Measurements from ENCODE around the gene ATP6V1C2. TPM values are rescaled to one million over a fixed set of nuclear protein-coding genes. Genes with fewer than 3 reads are reported as not detected.
"Not testable (repeated sequence)": the region's sequence is repeated elsewhere in the genome, so short reads cannot be mapped to it uniquely, and the experiment has no call there.

Gene ATP6V1C2
- total RNA-seq, 2 experiments from 2014 or later: not detected

- CTCF ChIA-PET: no interaction called here
- H3K27ac Mint-ChIP-seq: no peak overlapping the region
- peaks cover 31% of the 10 kb centered on the region for H3K4me1 Mint-ChIP-seq (ENCODE audit: low read depth)
- peaks cover 30% of the 10 kb centered on the region for H3K36me3 ChIP-seq (ENCODE audit: insufficient read depth, low read length)
- no peaks in the 10 kb centered on the region for H3K9me3 ChIP-seq (ENCODE audit: control insufficient read depth in 1 of 2, insufficient read depth in 1 of 2, low read length in 2 of 2)
- POLR2A ChIA-PET: no interaction called here
- H3K4me3 ChIP-seq (ENCODE audit: low read length): no peak overlapping the region
- DNase-seq: no peak
- no peak for TF ChIP-seq CTCF (IDR thresholded peaks at IDR 0.05)
- no peaks in the 10 kb centered on the region for H3K27me3 Mint-ChIP-seq
- H3K27me3 ChIP-seq (ENCODE audit: control insufficient read depth in 1 of 2, insufficient read depth in 2 of 2, low read length in 2 of 2): no peaks in the 10 kb centered on the region
- ATAC-seq (ENCODE audit: poor library complexity): no peak
- no peaks in the 10 kb centered on the region for H3K9me3 Mint-ChIP-seq
- H3K4me1 ChIP-seq (ENCODE audit: insufficient read depth, low read length): peaks cover 4% of the 10 kb centered on the region
- no peak overlapping the region for H3K27ac ChIP-seq (ENCODE audit: low read depth in 1 of 2, low read length in 2 of 2)
- H3K36me3 Mint-ChIP-seq (ENCODE audit: low read depth): peaks cover 56% of the 10 kb centered on the region
- intact Hi-C loops (cut with DNase I, micrococcal nuclease): no loop called here
- no peak overlapping the region for H3K4me3 Mint-ChIP-seq
Observed at GRCh38 chr2:10802657-10803056, 81.2 kb downstream of the ATP6V1C2 start.

- H3K36me3 Mint-ChIP-seq (ENCODE audit: low read depth): peaks cover 28% of the 10 kb centered on the region
- H3K4me3 Mint-ChIP-seq; H3K27me3 Mint-ChIP-seq; H3K27me3 ChIP-seq (ENCODE audit: control insufficient read depth in 1 of 2, insufficient read depth in 2 of 2, low read length in 2 of 2); H3K9me3 ChIP-seq (ENCODE audit: control insufficient read depth in 1 of 2, insufficient read depth in 1 of 2, low read length in 2 of 2); H3K27ac Mint-ChIP-seq; H3K4me3 ChIP-seq (ENCODE audit: low read length); H3K27ac ChIP-seq (ENCODE audit: low read depth in 1 of 2, low read length in 2 of 2); H3K9me3 Mint-ChIP-seq; ATAC-seq (ENCODE audit: poor library complexity); DNase-seq: not testable (repeated sequence)
- intact Hi-C loops (cut with DNase I, micrococcal nuclease): loop anchor here in 1 of 2 experiments (5.0 kb wide), 1 partner anchor 354 kb away; no protein-coding TSS in a partner anchor
- H3K4me1 Mint-ChIP-seq (ENCODE audit: low read depth): peaks cover 43% of the 10 kb centered on the region
- peaks cover 19% of the 10 kb centered on the region for H3K4me1 ChIP-seq (ENCODE audit: insufficient read depth, low read length)
- POLR2A ChIA-PET: interaction anchor here (0.7 kb wide), 1 partner anchor 673 kb away, joined by 4 read pairs; no protein-coding TSS in a partner anchor
- H3K36me3 ChIP-seq (ENCODE audit: insufficient read depth, low read length): peaks cover 21% of the 10 kb centered on the region
- CTCF ChIA-PET: interaction anchor here (0.7 kb wide), 2 partner anchors 66 to 653 kb away, joined by 3 read pairs; no protein-coding TSS in a partner anchor
Observed at GRCh38 chr2:10805990-10806389, 84.6 kb downstream of the ATP6V1C2 start.

- H3K4me1 Mint-ChIP-seq (ENCODE audit: low read depth): peaks cover 49% of the 10 kb centered on the region
- DNase-seq: no peak
- peaks cover 25% of the 10 kb centered on the region for H3K4me1 ChIP-seq (ENCODE audit: insufficient read depth, low read length)
- H3K27me3 Mint-ChIP-seq: no peaks in the 10 kb centered on the region
- peaks cover 25% of the 10 kb centered on the region for H3K36me3 Mint-ChIP-seq (ENCODE audit: low read depth)
- no peak for TF ChIP-seq CTCF (IDR thresholded peaks at IDR 0.05)
- peaks cover 15% of the 10 kb centered on the region for H3K36me3 ChIP-seq (ENCODE audit: insufficient read depth, low read length)
- H3K4me3 ChIP-seq (ENCODE audit: low read length): no peak overlapping the region
- H3K9me3 ChIP-seq (ENCODE audit: control insufficient read depth in 1 of 2, insufficient read depth in 1 of 2, low read length in 2 of 2): no peaks in the 10 kb centered on the region
- H3K4me3 Mint-ChIP-seq: no peak overlapping the region
- intact Hi-C loops (cut with DNase I, micrococcal nuclease): loop anchor here in 1 of 2 experiments (5.0 kb wide), 1 partner anchor 354 kb away; no protein-coding TSS in a partner anchor
- H3K27me3 ChIP-seq (ENCODE audit: control insufficient read depth in 1 of 2, insufficient read depth in 2 of 2, low read length in 2 of 2): no peaks in the 10 kb centered on the region
- no peaks in the 10 kb centered on the region for H3K9me3 Mint-ChIP-seq
- ChIA-PET CTCF (interaction anchor here (0.7 kb wide), 2 partner anchors 66 to 652 kb away, joined by 3 read pairs; no protein-coding TSS in a partner anchor), POLR2A (interaction anchor here (0.7 kb wide), 1 partner anchor 672 kb away, joined by 4 read pairs; no protein-coding TSS in a partner anchor)
- no peak overlapping the region for H3K27ac ChIP-seq (ENCODE audit: low read depth in 1 of 2, low read length in 2 of 2)
- no peak for ATAC-seq (ENCODE audit: poor library complexity)
- H3K27ac Mint-ChIP-seq: no peak overlapping the region
Observed at GRCh38 chr2:10806543-10806942, 85.1 kb downstream of the ATP6V1C2 start.
